Esophagus muscularis mucosa (tissue), 4 donors: ENCODE data around the gene RAB29.

Experiments
- EP300 ChIP-seq: sonication (generic); formaldehyde crosslinking; IDR thresholded peaks from one replicate; pipeline ENCODE4 v1.6.1; 2017; ENCODE audit warnings: antibody characterized with exemption
- POLR2A ChIP-seq: fragments of 450-650 bp; IDR thresholded peaks from one replicate; pipeline ENCODE4 v1.6.1; 2017; ENCODE audit warnings: antibody characterized with exemption, moderate library complexity, mild to moderate bottlenecking, low read depth
- TF ChIP-seq, protein P1 (sequence below), 3 experiments: fragments of 200-600 bp in 2 of 3; fragments of 450-650 bp in 1 of 3; sonication (generic) in 2 of 3; IDR thresholded peaks; one replicate each; pipeline ENCODE4 v1.5.1; 2017 to 2019; ENCODE audit warnings: antibody characterized with exemption in 3 of 3, mild to moderate bottlenecking in 2 of 3, moderate library complexity in 1 of 3

DNA sequence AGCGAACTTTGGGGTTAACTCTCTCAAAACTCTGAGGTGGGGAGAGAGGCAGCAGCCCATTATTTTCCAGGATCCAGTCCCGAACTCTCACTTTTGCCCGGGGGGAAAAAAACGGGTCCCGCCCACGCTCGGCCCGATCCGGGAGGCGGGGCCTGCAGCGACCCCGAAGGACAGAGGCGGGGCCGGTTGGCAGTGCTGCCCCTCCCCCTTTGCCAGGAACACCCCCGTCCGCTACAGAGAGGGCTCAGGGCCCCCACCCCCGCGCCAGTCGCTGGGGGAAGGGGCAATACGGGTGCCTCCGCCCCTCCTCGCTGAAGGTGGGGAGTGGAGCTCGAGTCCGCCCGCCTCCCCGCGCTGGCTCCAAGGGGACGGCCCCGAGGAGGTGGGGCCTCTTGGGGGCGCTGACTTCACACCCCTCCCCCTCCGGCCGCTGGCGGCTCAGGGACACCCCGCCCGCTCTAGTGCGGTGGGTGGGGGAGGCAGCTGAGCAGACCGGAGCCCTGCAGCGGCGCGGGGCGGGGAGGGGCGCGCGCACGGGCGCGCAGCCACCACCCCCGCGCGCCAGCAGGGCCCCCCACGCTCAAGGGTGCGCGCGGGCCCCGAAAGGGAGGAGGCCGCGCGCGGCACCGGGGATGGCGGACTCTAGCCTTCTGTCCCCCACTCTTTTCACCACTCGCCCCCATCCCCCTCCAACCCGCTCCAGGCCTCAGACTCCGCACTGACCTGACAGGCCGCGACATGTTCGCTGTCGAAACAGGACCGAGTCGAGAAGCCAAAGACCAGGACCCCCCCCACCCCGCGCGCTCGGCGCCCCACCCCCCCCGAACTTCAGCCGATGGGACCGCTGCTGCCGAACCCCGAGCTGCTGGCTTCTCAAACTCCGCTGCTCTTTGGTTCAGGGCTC, 25.8 kb downstream of the RAB29 start:
- TF ChIP-seq, protein P1, sequence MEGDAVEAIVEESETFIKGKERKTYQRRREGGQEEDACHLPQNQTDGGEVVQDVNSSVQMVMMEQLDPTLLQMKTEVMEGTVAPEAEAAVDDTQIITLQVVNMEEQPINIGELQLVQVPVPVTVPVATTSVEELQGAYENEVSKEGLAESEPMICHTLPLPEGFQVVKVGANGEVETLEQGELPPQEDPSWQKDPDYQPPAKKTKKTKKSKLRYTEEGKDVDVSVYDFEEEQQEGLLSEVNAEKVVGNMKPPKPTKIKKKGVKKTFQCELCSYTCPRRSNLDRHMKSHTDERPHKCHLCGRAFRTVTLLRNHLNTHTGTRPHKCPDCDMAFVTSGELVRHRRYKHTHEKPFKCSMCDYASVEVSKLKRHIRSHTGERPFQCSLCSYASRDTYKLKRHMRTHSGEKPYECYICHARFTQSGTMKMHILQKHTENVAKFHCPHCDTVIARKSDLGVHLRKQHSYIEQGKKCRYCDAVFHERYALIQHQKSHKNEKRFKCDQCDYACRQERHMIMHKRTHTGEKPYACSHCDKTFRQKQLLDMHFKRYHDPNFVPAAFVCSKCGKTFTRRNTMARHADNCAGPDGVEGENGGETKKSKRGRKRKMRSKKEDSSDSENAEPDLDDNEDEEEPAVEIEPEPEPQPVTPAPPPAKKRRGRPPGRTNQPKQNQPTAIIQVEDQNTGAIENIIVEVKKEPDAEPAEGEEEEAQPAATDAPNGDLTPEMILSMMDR (IDR thresholded peaks at IDR 0.05): peak in 1 of 3 experiments; percentile 16
- TF ChIP-seq EP300 (no peak), POLR2A (peak; percentile 64)
